ENCODE measurements around the gene EPN3. TPM values are rescaled to one million over a fixed set of nuclear protein-coding genes. Genes with fewer than 3 reads are reported as not detected.

Gene EPN3
- total RNA-seq, 1 experiment from 2014 or later, result not detected

DNA sequence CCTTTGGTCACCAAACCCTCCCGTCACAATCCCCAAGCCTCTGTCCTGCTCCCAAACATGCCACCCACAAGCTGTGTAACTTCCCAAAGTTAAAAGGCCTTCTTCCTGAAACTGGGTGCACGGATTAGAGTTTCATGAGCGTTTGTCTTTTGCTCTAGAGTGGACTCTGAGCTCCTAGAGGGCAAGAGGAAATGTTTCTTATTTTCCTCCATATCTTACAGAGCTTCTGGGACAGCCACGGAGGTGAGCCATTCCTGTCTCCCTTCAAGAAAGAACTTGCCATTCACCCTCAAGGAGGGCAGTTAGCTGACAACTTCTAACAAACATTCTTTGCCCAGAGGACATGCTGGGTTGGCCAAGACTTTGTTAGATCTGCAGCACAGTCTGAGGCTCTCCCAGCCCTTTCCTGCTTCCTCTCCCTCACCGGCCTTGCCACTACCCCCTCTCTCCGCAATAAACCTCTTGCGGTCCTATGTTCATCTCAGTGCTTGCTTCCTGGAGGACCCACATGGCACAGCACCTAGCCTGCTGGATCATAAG, 26.9 kb upstream of the EPN3 start:
- Histone ChIP-seq H3K27me3 (no peaks in the 10 kb centered on the region), H3K36me3 (no peaks in the 10 kb centered on the region), H3K9me3 (no peaks in the 10 kb centered on the region), H3K4me3 (no peak overlapping the region)
- DNase-seq, result no peak

DNA sequence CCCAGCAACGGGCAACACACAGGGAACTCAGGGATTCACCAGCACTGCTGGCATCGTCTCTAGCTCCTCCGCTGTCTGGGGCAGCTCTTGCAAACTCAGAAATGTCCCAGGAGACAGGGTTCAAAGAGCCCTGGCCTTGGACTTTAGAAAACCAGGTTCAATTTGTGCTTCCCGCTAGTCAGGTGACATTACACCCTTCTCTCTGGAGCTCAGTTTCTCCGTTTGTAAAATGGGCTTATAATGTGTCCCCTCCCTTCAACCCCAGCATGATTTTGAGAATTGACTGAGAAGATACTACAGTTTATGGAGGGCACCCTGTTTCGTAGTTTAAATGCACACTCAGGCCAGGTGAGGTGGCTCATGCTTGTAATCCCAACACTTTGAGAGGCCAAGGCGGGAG, 26.2 kb upstream of the EPN3 start:
- no peaks in the 10 kb centered on the region for H3K27me3 ChIP-seq
- no peak for DNase-seq
- H3K36me3 ChIP-seq, result no peaks in the 10 kb centered on the region
- no peak overlapping the region for H3K4me3 ChIP-seq
- no peaks in the 10 kb centered on the region for H3K9me3 ChIP-seq

DNA sequence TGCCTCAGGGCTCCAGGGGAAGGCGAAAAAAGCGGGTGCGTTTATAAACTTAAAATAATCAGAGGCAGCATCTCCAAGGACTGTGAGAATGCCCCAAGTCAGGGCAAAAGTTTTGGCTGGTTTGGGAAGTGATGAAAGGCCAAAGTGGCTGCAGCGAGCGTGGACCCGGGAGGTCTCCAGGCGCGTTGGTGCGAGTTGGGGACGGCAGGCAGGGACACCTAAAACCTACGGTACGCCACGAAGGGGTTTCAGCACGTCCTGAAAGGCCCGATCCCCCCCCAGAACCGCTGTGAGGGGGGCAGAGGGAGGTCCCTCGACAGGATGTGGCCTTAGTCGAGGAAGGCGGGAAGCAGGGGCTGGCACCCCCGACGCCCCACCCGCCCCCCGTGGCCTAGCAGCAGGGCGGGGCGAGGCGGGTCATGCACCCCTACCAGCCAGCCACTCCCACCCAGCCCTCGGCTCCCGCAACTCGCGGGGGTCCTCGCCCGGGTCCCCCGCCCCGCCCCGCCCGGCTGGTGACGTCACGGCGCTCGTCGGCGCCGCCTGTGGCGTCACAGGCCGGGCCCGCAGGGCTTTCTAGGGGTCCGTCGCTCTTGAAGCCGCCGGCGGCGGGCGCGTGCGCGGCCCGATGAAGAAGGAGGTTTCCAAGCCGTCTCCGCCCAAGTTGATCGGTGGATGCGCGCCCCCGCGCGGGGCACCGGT, 24.5 kb upstream of the EPN3 start, which contains the start of gene MYCBPAP:
Gene MYCBPAP, plus strand, starts transcription at position 569 of the 702 bp plus-strand sequence. CDS start 236 bp downstream, outside the sequence.
- peak within 1 kb of the TSS; percentile 49 for H3K4me3 ChIP-seq
- peak; percentile 80 for DNase-seq

GRCh38 chr17:50508573-50509460, 23.7 kb upstream of the EPN3 start:
- no peak for DNase-seq
- Histone ChIP-seq H3K4me3 (peak overlapping the region; percentile 49), H3K27me3 (no peaks in the 10 kb centered on the region), H3K36me3 (no peaks in the 10 kb centered on the region), H3K9me3 (no peaks in the 10 kb centered on the region)

More for the DNA sequence above, 24.5 kb upstream of the EPN3 start, which contains the start of gene MYCBPAP:
- H3K36me3 ChIP-seq, result no peaks in the 10 kb centered on the region
- H3K9me3 ChIP-seq, result no peaks in the 10 kb centered on the region
- H3K27me3 ChIP-seq, result no peaks in the 10 kb centered on the region

- no peaks in the 10 kb centered on the region for H3K27me3 ChIP-seq
- H3K36me3 ChIP-seq, result no peaks in the 10 kb centered on the region
- no peaks in the 10 kb centered on the region for H3K9me3 ChIP-seq
- no peak overlapping the region for H3K4me3 ChIP-seq
- DNase-seq, result no peak
Measured at GRCh38 chr17:50511058-50511457, 21.5 kb upstream of the EPN3 start.

DNA sequence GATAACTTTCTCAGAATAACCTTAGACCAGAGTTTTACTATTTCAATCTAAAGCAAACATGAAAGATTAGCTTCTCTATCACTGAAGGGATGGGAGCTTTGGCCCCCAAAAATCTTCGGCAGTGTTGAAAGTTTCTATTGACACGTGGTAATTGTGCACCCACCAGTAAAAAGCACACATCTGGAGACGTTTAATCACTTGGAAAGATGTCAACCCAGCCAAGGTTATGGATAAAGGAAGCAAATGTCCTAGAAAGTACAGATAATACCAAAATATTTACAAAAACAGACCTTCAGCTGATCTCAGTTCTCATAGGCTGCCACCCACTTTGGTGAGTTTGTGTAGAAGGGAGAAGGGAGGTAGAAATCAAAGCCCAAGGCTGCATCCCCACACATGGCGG, 19.0 kb upstream of the EPN3 start:
- H3K9me3 ChIP-seq, result no peaks in the 10 kb centered on the region
- H3K4me3 ChIP-seq, result no peak overlapping the region
- H3K36me3 ChIP-seq, result no peaks in the 10 kb centered on the region
- H3K27me3 ChIP-seq, result no peaks in the 10 kb centered on the region
- no peak for DNase-seq

- no peaks in the 10 kb centered on the region for H3K27me3 ChIP-seq
- no peaks in the 10 kb centered on the region for H3K36me3 ChIP-seq
- H3K4me3 ChIP-seq, result no peak overlapping the region
- DNase-seq, result no peak
- no peaks in the 10 kb centered on the region for H3K9me3 ChIP-seq
Measured at GRCh38 chr17:50514388-50514787, 18.1 kb upstream of the EPN3 start.

DNA sequence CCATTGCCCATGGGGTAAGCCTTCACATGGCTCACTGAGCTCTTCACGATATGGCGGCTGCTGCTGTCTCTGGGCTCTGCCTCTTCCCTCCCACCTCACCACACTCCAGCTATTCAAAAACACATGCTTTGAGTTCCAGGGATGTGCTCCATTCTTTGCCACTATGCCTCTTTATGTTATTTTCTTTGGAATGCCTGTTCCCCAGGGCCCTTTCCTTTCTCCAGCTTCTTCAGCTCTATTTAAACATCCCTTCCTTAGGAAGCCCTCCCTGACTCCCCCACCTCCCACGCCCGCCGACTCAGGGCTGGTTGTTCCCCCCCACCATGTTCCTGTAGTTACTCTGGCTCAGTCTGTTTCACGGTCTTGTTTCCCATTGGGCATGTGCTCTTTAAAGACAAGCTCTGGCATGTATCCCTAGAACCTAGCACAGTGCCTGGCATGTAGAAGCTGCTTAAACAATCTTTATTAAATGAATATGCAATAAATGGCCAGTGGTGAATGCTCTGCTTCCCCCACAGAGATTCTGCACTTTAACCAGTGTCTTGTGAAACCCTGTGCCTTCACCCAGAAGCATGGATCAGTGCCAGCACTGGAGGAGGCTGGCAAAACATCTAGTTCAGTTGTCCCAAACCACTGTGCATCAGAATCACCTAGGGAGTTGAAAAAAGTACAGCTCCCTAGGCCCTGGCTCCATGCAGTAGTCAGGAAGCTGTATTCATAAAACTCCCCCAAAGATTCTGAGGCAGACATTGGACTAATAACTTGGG, 17.4 kb upstream of the EPN3 start:
- Histone ChIP-seq H3K4me3 (no peak overlapping the region), H3K36me3 (no peaks in the 10 kb centered on the region), H3K9me3 (no peaks in the 10 kb centered on the region), H3K27me3 (no peaks in the 10 kb centered on the region)
- no peak for DNase-seq

GRCh38 chr17:50517011-50517410, 15.5 kb upstream of the EPN3 start:
- no peak for DNase-seq
- Histone ChIP-seq H3K36me3 (no peaks in the 10 kb centered on the region), H3K27me3 (no peaks in the 10 kb centered on the region), H3K9me3 (no peaks in the 10 kb centered on the region), H3K4me3 (no peak overlapping the region)

DNA sequence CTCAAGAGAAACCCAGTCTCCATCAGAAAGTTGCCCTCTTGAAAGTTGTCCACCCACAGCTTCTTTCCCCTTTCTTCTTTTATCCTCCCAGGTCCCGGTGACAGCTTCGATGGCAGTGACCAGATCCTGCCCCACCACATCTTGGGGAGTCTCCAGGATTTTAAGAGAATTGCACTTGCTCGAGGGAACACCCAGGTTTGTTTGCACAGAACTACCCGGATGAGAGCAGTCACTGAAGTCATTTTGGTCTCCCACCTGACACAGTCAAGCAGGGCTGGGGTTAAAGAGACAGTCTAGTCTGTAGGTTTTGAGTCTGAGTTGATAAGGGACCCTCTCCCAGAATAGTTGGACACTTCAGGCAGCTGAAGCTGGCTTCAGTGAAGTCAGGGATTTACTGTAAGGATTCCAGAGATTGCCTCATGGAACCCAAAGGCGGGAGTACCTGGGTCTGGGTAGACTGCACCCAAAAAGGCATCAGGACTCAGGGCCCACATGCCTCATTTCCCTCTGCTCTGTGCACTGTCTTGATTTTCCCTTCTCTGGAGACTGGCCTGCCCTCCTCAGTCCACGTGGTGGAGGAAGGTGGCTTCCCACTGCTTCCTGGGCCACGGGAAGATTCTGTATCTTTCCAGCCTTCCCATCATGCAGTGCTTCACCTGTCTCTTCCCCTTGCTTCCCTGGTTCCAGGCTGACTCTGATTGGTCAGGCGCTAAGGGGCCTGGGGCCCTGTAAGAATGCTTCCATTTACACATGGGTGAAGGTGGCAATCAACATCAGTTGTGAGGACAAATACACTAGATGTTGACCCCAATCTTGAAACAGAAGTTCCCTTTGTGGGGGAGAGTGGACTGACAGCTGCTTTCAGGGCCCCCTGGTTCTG, 14.8 kb upstream of the EPN3 start:
- no peak for DNase-seq
- Histone ChIP-seq H3K36me3 (no peaks in the 10 kb centered on the region), H3K4me3 (no peak overlapping the region), H3K27me3 (no peaks in the 10 kb centered on the region), H3K9me3 (no peaks in the 10 kb centered on the region)

- DNase-seq, result no peak
- Histone ChIP-seq H3K9me3 (no peaks in the 10 kb centered on the region), H3K36me3 (no peaks in the 10 kb centered on the region), H3K27me3 (no peaks in the 10 kb centered on the region), H3K4me3 (no peak overlapping the region)
Measured at GRCh38 chr17:50518384-50519023, 14.0 kb upstream of the EPN3 start.

DNA sequence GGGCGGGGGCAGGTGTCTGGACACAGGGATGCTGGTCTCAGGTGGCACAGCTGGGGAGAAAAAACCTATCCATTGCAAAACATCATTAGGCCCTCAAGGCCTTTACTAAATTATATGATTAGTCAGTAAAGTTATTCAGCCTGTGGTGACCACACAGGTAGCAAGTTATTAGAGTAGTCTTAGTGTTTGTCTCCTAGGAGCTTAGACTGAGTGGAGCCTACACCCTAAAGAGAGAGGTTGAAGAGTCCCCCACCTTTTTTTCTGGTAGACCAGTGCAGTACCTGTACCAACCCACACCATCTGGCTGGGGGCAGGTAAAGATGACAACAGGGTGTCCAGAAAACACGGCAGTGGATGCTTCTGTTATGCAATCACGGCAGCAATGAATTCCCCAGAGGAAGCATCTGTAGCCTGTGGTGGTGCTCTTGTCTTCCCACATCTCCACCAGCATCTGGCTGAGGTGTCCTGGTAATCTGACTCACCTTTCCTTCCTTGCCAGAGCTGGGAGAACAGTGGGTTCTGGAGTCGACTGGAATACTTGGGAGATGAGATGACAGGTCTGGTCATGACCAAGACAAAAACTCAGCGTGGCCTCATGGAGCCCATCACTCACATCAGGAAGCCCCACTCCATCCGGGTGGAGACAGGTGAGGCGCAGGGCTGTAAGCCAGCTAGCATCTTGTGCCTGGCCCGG, 13.2 kb upstream of the EPN3 start:
- H3K4me3 ChIP-seq, result no peak overlapping the region
- no peak for DNase-seq
- H3K9me3 ChIP-seq, result no peaks in the 10 kb centered on the region
- H3K27me3 ChIP-seq, result no peaks in the 10 kb centered on the region
- H3K36me3 ChIP-seq, result no peaks in the 10 kb centered on the region

DNA sequence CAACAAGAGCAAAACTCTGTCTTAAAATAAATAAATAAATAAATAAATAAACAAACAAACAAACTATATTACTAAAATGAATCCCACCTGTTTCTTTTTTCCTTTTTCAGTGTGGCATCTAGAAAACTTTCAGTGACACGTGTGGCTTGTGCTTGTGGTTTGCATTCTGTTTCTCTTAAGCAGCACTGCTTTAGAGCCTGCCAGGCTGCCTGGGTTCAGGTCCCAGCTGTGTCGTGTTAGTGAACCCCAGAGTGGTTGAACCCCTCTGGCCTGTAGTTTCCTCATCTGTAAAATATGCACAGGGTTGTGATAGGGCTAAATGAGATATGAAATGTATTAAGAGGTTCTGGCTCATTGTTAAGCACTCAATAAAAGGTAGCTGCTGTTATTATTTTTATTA, 12.1 kb upstream of the EPN3 start:
- H3K27me3 ChIP-seq, result no peaks in the 10 kb centered on the region
- DNase-seq, result no peak
- no peaks in the 10 kb centered on the region for H3K9me3 ChIP-seq
- no peaks in the 10 kb centered on the region for H3K36me3 ChIP-seq
- no peak overlapping the region for H3K4me3 ChIP-seq

- no peak overlapping the region for H3K4me3 ChIP-seq
- DNase-seq, result no peak
- no peaks in the 10 kb centered on the region for H3K9me3 ChIP-seq
- H3K27me3 ChIP-seq, result no peaks in the 10 kb centered on the region
- H3K36me3 ChIP-seq, result no peaks in the 10 kb centered on the region
Measured at GRCh38 chr17:50521514-50521913, 11.0 kb upstream of the EPN3 start.

GRCh38 chr17:50522766-50523165, 9.8 kb upstream of the EPN3 start:
- no peak for DNase-seq
- Histone ChIP-seq H3K9me3 (no peaks in the 10 kb centered on the region), H3K4me3 (no peak overlapping the region), H3K27me3 (no peaks in the 10 kb centered on the region), H3K36me3 (no peaks in the 10 kb centered on the region)
